SU-DHL-6 (cell line): ENCODE measurements around the gene ATRNL1.

ENCODE experiments used
- H2AFZ ChIP-seq: fragments of 200-600 bp; sonication (generic); 2 replicates; pipeline ENCODE4 v1.6.1; 2014; ENCODE audit warnings: low read depth, mild to moderate bottlenecking, moderate library complexity, mixed read lengths, antibody characterized with exemption, low read length; ENCODE audit not compliant: severe bottlenecking
- H3F3A ChIP-seq: fragments of 200-600 bp; shearing (Covaris generic); 2 replicates; pipeline ENCODE4 v1.6.0; 2016; ENCODE audit warnings: antibody characterized with exemption, mild to moderate bottlenecking; ENCODE audit not compliant: insufficient read depth
- H3K27ac ChIP-seq: fragments of 200-600 bp; sonication (generic); 2 replicates; pipeline ENCODE4 v1.5.1; 2016; ENCODE audit warnings: low read depth, mild to moderate bottlenecking, low read length, moderate library complexity, mixed read lengths
- H3K27me3 ChIP-seq: fragments of 200-600 bp; sonication (generic), shearing (Covaris generic); 2 replicates; pipeline ENCODE4 v1.6.0; 2014; ENCODE audit warnings: mild to moderate bottlenecking, low read length
- H3K36me3 ChIP-seq: fragments of 200-600 bp; sonication (generic); 2 replicates; pipeline ENCODE4 v1.6.1; 2014; ENCODE audit warnings: mild to moderate bottlenecking, low read length, mixed read lengths
- H3K4me2 ChIP-seq: fragments of 300-600, 200-600 bp; shearing (Covaris generic), sonication (generic); 2 replicates; pipeline ENCODE4 v1.6.0; 2014; ENCODE audit warnings: low read length, low read depth, mild to moderate bottlenecking; ENCODE audit not compliant: poor library complexity, severe bottlenecking
- H3K4me3 ChIP-seq: fragments of 200-600 bp; sonication (generic); 2 replicates; pipeline ENCODE4 v1.5.1; 2014; ENCODE audit warnings: antibody characterized with exemption, low read length, mild to moderate bottlenecking, mixed read lengths; ENCODE audit not compliant: insufficient read depth, poor library complexity, severe bottlenecking
- H3K79me2 ChIP-seq: fragments of 200-600 bp; sonication (generic); 2 replicates; pipeline ENCODE4 v1.6.1; 2014; ENCODE audit warnings: mild to moderate bottlenecking, low read length, moderate library complexity; ENCODE audit not compliant: insufficient read depth
- H3K9ac ChIP-seq: fragments of 200-600 bp; sonication (generic); 2 replicates; pipeline ENCODE4 v1.7.0; 2014; ENCODE audit warnings: mild to moderate bottlenecking, low read length
- H3K9me2 ChIP-seq: fragments of 200-600 bp; sonication (generic); replicated peaks from 2 replicates; pipeline ENCODE4 v1.6.1; 2014; ENCODE audit warnings: low read length; ENCODE audit not compliant: insufficient read depth
- H3K9me3 ChIP-seq: fragments of 200-600 bp; sonication (generic); 2 replicates; pipeline ENCODE4 v1.6.1; 2014; ENCODE audit warnings: low read length, mixed read lengths; ENCODE audit not compliant: insufficient read depth
- H4K20me1 ChIP-seq: fragments of 200-600 bp; sonication (generic); 2 replicates; pipeline ENCODE4 v1.6.1; 2014; ENCODE audit warnings: low read depth, mild to moderate bottlenecking, antibody characterized with exemption, low read length, moderate library complexity, mixed read lengths
- EZH2phosphoT487 ChIP-seq: fragments of 200-600 bp; sonication (generic), shearing (Covaris generic); conservative IDR thresholded peaks from 2 replicates; pipeline ENCODE4 v1.6.1; 2018; ENCODE audit warnings: mild to moderate bottlenecking, antibody characterized with exemption, low read length, moderate library complexity, mixed read lengths
- TF ChIP-seq, protein P1 (sequence below): fragments of 200-600 bp; sonication (generic); IDR thresholded peaks from one replicate; pipeline ENCODE4 v1.5.1; 2017; ENCODE audit warnings: antibody characterized with exemption, mild to moderate bottlenecking, low read length, moderate library complexity; ENCODE audit not compliant: insufficient read depth, poor library complexity, severe bottlenecking

ATRNL1 gene

DNA sequence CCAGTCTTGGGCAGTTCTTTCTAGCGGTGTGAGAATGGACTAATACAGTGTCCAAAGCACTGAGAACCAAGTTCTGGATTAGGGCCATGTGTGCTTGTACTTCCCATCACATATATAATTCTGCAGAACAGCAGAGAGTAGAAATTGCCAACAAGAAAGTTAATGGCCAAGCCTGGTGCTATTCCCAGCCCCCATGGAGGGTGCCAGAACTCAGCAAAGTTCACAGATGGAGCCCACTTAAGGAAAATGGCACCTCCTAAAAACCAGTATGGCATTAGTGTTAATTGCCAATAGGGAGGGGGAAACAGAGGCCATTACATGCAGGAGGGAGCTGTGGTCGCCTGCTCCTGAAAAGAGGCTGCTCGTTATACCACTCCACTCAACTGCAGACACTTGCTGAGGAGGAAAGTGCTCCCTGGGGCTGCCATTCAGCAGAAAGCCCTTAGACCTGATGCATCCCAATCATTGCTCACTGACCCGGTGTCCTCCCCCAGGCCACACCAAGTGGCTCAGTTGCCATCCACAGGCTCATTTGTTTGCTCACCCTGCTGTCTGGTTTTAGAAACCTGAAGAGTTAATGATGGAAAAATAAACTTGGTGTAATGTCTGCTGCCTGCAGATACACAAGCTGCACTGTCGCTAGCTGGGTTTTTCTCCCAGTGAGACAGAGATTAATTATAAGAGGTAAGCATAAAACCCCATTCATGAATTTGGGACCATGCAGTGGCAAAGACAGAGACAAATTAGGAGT is 899.2 kb downstream of the ATRNL1 start:
- H4K20me1 ChIP-seq = no peaks in the 10 kb centered on the region
- H2AFZ ChIP-seq = no peak overlapping the region
- H3K9me2 ChIP-seq = no peaks in the 10 kb centered on the region
- H3K4me2 ChIP-seq = no peak overlapping the region
- no peak overlapping the region for H3K4me3 ChIP-seq
- H3K79me2 ChIP-seq = no peaks in the 10 kb centered on the region
- H3K27me3 ChIP-seq = no peaks in the 10 kb centered on the region
- no peaks in the 10 kb centered on the region; the same call in 1 of the 2 replicates for H3K9me3 ChIP-seq
- H3K9ac ChIP-seq = no peak overlapping the region
- TF ChIP-seq EZH2phosphoT487 = no peak
- TF ChIP-seq, protein P1, sequence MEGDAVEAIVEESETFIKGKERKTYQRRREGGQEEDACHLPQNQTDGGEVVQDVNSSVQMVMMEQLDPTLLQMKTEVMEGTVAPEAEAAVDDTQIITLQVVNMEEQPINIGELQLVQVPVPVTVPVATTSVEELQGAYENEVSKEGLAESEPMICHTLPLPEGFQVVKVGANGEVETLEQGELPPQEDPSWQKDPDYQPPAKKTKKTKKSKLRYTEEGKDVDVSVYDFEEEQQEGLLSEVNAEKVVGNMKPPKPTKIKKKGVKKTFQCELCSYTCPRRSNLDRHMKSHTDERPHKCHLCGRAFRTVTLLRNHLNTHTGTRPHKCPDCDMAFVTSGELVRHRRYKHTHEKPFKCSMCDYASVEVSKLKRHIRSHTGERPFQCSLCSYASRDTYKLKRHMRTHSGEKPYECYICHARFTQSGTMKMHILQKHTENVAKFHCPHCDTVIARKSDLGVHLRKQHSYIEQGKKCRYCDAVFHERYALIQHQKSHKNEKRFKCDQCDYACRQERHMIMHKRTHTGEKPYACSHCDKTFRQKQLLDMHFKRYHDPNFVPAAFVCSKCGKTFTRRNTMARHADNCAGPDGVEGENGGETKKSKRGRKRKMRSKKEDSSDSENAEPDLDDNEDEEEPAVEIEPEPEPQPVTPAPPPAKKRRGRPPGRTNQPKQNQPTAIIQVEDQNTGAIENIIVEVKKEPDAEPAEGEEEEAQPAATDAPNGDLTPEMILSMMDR = no peak
- no peak overlapping the region for H3K27ac ChIP-seq
- H3F3A ChIP-seq = no peaks in the 10 kb centered on the region
- H3K36me3 ChIP-seq = no peaks in the 10 kb centered on the region

DNA sequence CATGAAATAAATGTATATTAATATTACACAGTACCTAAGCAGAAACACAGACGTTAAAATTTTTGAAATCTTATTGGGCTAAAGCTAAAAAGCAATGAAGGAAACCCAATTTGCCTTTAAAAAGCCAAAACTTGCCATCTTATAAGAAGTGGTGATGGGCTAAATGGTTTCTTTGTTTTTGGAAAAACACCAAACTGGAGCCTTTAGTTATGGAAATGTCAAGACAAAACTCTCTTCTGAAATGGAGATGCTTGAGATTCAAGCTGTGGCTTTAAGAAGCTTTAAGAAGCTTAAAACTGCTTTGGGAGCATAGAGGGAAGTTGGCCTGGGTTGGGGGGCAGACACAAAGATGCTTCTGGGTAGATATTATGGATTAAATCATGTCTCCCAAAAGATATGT is 902.9 kb downstream of the ATRNL1 start:
- Histone ChIP-seq H3K9me2 (no peaks in the 10 kb centered on the region), H3K27me3 (no peaks in the 10 kb centered on the region), H3K4me2 (no peak overlapping the region), H2AFZ (no peak overlapping the region), H4K20me1 (no peaks in the 10 kb centered on the region), H3K36me3 (no peaks in the 10 kb centered on the region), H3K4me3 (no peak overlapping the region), H3K27ac (no peak overlapping the region), H3K79me2 (no peaks in the 10 kb centered on the region), H3K9me3 (no peaks in the 10 kb centered on the region), H3K9ac (no peak overlapping the region), H3F3A (no peaks in the 10 kb centered on the region)
- TF ChIP-seq EZH2phosphoT487 = no peak
- TF ChIP-seq, protein P1 = no peak

DNA sequence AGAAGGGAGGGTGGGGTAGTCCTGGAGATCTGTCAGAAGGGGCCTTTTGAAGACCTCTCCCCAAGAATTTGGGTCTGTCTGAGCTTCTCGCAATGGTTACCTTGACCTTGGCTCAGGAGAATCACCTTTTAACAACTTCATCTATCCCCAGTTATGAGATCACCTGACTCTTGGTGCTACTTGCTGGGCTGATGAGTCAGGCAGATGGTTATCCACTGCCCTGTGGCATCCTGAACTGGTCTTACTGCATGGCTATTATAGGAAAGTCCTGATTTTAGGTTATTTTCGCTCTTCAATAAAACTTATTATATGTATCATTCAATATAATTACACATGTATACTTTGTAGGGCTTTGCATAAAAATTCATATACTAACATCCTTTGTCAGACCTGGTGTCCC is 905.1 kb downstream of the ATRNL1 start:
- Histone ChIP-seq H3K36me3 (no peaks in the 10 kb centered on the region), H3K79me2 (no peaks in the 10 kb centered on the region), H3K27ac (no peak overlapping the region), H3K9ac (no peak overlapping the region), H3K9me2 (no peaks in the 10 kb centered on the region), H3F3A (no peaks in the 10 kb centered on the region), H3K4me2 (no peak overlapping the region), H3K27me3 (no peaks in the 10 kb centered on the region), H2AFZ (no peak overlapping the region), H4K20me1 (no peaks in the 10 kb centered on the region), H3K4me3 (no peak overlapping the region), H3K9me3 (no peaks in the 10 kb centered on the region)
- TF ChIP-seq, protein P1 = no peak
- no peak for TF ChIP-seq EZH2phosphoT487
